ENCODE data around the gene ZNF79. TPM values are rescaled to one million over a fixed set of nuclear protein-coding genes. Genes with fewer than 3 reads are reported as not detected.
A peak's percentile ranks its signal among the peaks of the same experiment; 100 is the strongest.

The ZNF79 gene
- total and polyA plus RNA-seq, 9 of the 15 experiments (the other 6 are each of a cell fraction or from before 2014, with no cell fraction given), result 0.62 to 7.0 (median 4.1) TPM

GRCh38 chr9:127396808-127397645 is 27.2 kb upstream of the ZNF79 start, which contains the start of gene SLC2A8 (continued):
- TF ChIP-seq ZBTB40 (IDR thresholded peaks at IDR 0.05) (no peak), ZBTB40 (CRISPR knock-in tag; IDR thresholded peaks at IDR 0.05) (no peak), ZNF507 (tag; conservative IDR thresholded peaks at IDR 0.05) (no peak), MTF1 (CRISPR knock-in tag; IDR thresholded peaks at IDR 0.05; ENCODE audit: borderline replicate concordance) (no peak), BMI1 (IDR thresholded peaks at IDR 0.05; ENCODE audit: low read length) (no peak), ZNF217 (CRISPR knock-in tag; IDR thresholded peaks at IDR 0.05) (no peak), ZBTB9 (CRISPR knock-in tag; IDR thresholded peaks at IDR 0.05) (no peak), POLR2AphosphoS5 (IDR thresholded peaks at IDR 0.05; ENCODE audit: control insufficient read depth, insufficient read depth, low read depth, low read length) (0 out of 2 replicates have a peak, but pooled peaks have one; percentile 31), ZNF140 (CRISPR knock-in tag; IDR thresholded peaks at IDR 0.05) (no peak), SNRNP70 (optimal IDR thresholded peaks at IDR 0.05; ENCODE audit: low read depth, low read length) (no peak), E2F3 (CRISPR knock-in tag; IDR thresholded peaks at IDR 0.05) (0 out of 2 replicates have a peak, but pooled peaks have one; percentile 36), KDM5B (IDR thresholded peaks at IDR 0.05; ENCODE audit: insufficient replicate concordance, low read depth, low read length) (no peak), PTTG1 (tag; IDR thresholded peaks at IDR 0.05; ENCODE audit: low read depth) (no peak), FOS (IDR thresholded peaks at IDR 0.05; ENCODE audit: extremely low read depth, insufficient read length) (peak; percentile 91), ZNF57 (CRISPR knock-in tag; IDR thresholded peaks at IDR 0.05) (no peak), L3MBTL2 (IDR thresholded peaks at IDR 0.05) (peak; percentile 46), CREM (IDR thresholded peaks at IDR 0.05; ENCODE audit: low read depth) (peak; percentile 35)
- TF ChIP-seq, protein P1, sequence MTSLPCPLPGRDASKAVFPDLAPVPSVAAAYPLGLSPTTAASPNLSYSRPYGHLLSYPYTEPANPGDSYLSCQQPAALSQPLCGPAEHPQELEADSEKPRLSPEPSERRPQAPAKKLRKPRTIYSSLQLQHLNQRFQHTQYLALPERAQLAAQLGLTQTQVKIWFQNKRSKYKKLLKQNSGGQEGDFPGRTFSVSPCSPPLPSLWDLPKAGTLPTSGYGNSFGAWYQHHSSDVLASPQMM (CRISPR knock-in tag; IDR thresholded peaks at IDR 0.05), result no peak
